Fibroblast of skin of left quadriceps (primary cell): Measurements from ENCODE around the gene ACTR8.
A peak's percentile ranks its signal among the peaks of the same experiment; 100 is the strongest.
"Not testable (repeated sequence)": the region's sequence is repeated elsewhere in the genome, so short reads cannot be mapped to it uniquely, and the experiment has no call there.

Experiments
- DNase-seq, 2 experiments: peaks; one replicate each; pipeline ENCODE4 v3.0.0-alpha.2; 2013; ENCODE audit warnings: low read depth in 2 of 2

The ACTR8 gene, protein sequence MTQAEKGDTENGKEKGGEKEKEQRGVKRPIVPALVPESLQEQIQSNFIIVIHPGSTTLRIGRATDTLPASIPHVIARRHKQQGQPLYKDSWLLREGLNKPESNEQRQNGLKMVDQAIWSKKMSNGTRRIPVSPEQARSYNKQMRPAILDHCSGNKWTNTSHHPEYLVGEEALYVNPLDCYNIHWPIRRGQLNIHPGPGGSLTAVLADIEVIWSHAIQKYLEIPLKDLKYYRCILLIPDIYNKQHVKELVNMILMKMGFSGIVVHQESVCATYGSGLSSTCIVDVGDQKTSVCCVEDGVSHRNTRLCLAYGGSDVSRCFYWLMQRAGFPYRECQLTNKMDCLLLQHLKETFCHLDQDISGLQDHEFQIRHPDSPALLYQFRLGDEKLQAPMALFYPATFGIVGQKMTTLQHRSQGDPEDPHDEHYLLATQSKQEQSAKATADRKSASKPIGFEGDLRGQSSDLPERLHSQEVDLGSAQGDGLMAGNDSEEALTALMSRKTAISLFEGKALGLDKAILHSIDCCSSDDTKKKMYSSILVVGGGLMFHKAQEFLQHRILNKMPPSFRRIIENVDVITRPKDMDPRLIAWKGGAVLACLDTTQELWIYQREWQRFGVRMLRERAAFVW

DNA sequence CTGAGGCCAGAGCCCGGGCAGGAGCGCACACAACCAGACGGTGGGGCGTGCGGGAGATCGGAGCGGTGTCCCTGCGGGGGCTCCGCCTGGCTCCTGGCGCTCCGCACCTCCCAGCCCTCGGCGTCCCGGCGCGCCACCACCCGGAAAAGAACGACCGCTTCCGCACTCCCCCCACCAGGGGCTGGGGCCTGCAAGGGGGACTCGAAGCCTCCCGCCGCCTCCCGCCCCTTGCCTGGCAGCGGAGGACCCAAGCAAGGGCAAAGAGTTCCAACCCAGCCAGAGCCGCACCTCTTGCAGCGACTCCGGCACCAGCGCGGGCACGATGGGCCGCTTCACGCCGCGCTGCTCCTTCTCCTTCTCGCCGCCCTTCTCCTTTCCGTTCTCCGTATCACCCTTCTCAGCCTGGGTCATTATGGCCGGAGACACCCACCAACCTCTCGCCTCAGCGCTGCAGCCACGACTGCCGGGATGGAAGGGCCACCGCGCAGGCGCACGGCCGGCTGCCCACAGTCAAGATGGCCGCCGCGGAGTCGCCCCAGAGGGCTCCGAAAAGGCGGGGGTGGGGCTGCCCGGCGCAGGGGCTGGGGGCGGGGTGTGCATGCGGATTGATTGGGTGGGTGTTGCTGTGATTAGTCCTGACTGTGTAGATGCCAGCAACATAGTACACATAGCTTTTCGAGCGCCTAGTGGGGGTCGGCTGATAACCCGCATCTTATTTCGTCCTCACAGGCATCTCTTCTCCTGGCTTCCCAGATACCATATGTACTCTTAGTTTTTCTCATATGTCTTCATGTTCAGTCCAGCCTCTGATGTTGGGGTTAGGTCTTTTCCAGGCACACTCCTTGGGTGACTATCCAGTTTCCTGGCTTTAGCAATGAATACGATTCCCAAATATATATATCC is at the start of gene ACTR8:
Gene ACTR8, minus strand, starts transcription at position 462 of the 903 bp plus-strand sequence. Its CDS starts 51 bp downstream, at position 411.
- DNase-seq, result peak; percentile 46 to 60

DNA sequence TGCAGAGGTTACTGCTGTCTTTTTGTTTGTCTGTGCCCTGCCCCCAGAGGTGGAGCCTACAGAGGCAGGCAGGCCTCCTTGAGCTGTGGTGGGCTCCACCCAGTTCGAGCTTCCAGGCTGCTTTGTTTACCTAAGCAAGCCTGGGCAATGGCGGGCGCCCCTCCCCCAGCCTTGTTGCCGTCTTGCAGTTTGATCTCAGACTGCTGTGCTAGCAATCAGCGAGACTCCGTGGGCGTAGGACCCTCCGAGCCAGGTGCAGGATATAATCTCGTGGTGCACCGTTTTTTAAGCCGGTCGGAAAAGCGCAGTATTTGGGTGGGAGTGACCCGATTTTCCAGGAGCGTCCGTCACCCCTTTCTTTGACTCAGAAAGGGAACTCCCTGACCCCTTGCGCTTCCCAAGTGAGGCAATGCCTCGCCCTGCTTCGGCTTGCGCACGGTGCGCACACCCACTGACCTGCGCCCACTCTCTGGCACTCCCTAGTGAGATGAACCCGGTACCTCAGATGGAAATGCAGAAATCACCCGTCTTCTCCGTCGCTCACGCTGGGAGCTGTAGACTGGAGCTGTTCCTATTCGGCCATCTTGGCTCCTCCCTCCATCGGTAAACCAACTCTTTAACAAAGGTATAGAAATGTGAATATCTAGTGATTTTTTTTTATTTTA is 45.4 kb upstream of the ACTR8 start:
- DNase-seq, result not testable (repeated sequence)

DNA sequence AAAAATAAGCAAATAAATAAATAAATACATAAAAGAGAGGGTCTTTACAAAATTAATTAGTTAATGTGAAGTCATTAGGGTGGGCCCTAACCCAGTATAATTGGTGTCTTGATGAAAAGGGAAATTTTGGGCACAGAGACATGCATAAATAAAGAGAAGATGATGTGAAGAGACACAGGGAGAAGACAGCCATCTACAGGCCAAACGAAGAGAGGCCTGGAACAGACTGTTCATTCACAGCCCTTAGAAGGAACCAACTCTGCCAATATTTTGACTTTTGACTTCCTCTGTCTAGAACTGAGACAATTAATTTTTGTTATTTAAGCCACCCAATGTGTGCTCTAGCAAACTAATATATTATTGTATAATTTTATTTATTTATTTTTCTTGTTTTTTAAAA is 39.3 kb upstream of the ACTR8 start:
- no peak for DNase-seq

DNA sequence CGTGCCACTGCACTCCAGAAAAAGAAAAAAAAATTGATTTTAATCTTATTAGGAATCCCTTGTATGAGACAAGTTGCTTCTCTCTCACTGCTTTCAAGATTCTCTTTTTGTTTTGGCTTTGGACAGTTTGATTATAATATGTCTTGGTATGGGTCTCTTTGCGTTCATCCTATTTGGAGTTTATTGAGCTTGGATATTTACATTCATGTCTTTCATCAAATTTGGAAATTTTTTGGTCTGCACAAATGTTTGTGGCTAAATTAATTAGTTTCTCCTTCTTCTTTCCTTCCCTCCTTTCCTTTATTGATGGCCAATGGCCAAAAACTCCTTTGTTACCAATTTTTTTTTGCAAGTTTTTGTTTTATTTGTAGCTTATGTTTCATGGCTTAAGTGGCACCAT is 37.8 kb upstream of the ACTR8 start:
- DNase-seq, result no peak

DNA sequence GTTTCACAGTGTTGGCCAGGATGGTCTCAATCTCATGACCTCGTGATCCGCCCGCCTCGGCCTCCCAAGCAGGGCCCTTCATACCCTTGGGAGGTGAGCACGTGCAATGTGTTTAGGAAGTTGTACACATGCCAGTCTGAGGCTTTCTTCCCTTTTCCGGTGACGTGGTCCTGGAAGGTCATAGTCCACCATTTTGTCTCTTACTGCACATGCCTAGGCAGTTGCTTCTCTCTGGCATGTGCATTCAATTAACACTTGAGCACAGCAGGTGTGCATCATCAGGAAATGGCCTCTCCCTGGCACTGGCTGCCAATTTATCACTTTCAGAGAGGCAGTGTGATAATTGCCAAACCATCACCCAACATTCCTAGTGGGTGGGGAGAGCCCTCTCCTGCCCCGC is 31.4 kb upstream of the ACTR8 start:
- no peak for DNase-seq

DNA sequence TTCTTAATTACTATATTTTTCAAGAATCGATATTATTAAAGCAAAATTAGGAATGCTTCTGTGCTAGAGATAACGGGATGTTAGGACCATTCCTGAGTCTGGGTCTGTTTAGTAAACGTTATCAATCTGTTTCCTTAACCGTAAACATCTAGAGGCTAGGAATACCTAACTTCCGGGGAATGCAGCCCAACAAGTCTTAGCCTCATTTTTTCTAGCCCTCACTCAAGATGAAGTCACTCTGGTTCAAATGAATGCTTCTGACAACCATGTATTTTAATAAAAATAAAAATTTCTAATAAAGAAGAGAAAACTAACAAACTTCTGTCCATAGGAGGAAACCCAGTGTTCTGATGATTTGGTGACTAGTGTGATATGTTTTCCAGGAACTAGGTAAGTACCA is 20.8 kb upstream of the ACTR8 start:
- DNase-seq, result no peak

DNA sequence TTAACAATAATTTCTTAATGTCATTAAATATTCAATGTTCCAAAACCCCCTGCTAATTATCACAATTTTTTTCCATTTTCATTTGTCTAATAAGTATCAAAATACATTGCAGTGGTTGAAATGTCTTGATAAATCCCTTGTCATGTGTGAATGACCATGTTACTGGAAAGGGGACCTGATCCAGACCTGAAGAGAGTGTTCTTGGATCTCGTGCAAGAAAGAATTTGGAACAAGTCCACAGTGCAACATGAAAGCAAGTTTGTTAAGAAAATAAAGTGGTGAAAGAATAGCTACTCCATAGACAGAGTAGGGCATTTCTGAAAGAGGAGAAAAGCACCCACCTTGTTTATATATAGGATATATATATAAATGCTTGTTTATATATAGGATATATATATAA is 20.1 kb upstream of the ACTR8 start:
- no peak for DNase-seq

DNA sequence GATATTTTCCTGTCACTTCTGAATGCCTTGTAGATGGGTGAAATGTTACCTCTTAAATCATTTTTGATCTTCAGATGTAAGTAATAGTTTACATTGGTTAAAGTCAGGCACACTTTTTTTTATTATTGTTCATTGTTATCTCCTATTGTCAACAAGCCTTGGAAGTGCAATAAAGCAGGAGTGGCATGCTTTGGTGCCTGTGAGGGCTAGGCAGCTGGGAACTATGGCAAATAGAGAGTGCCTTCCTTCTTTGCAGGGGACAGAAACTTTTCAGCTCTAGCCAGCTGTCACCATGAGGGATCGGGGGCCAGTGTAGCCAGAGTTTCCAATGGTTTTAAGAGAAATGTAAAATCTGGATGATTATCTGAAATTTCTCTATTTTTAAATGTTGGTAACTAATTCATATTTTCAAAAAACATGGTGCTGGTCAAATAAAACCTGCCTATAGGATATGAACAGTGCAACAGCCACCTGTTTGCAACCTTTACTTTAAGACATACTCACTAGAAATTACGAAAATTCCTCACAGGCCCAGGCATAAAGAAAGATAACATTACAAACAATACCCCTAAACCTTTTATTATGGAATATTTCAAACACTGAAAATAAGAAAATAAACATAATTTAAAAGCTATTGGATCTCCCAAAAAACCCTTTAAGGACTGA is 18.8 kb upstream of the ACTR8 start:
- no peak for DNase-seq

DNA sequence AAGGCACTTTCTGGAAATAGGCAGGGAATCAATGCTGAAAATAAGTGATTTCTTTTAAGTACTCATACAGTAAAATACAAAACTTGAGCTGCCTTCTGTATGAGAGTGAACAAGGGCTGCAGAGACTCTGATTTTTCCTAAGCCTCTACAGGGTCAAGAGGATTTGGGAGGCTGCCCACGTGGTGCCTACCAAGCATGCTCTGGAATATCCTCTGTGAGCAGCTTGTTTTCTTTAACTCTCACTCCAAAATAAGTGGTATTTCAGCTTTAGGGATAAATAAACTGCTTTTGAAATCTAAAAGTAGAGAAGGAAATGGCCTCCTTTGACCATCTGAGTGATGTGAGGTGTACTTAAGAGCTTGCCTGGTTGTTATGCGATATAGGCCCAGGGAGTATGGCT is 17.8 kb upstream of the ACTR8 start:
- no peak for DNase-seq

DNA sequence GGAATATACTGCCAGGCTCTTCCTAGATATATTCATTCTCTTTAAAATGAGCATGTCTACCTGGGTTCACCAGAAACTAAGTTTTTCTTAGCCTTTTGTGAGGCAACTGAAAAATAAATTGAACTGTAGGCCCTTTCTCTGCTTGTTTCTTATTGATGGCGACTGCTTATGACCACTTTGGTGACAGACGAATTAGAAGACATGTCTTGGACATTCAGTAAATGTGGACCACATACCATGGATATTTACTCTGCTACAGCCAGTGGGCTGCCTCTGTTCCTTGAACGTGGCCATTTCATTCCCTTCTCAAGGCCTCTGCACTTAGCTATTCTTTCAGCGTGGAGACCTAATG is 10.3 kb upstream of the ACTR8 start:
- no peak for DNase-seq

DNA sequence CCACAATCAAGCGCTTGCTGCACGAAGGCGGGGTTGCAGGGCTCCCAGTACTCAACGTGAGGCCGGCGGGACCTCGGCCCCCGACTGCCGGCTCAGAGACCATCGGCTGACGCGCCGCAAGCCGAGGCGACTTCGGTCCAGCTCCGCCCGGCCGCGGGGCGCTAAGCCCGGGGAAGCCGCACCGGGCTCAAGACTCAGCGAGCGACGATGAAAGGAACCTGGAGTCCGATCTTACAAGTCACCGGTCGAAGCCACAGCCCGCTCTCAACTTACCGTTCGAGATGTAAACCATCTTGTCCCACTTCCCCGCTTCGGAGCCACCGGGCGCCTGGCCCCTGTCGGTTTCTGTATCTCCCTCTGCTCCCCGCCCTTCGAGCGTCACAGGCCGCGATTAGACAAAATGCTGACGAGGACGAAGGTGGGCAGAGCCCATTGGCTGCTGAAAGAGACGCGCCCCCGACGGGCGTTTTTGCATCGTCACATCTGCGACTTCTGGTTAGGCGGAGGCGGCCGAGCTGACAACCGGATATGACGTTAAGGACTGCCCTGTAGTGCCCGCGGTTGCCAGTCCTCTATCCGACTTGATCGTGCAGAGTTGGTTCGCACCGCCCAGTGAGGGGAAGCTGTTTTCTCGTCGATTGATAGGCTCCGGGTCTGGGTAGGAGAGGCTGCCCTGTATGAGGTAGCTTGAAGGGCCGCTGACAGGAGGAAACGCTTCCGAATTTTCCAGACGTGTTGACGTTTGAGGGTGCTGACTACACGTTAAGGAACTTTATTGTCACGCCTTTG is 9.7 kb upstream of the ACTR8 start, which contains the start of gene SELENOK:
Gene SELENOK, minus strand, starts transcription at position 363 of the 789 bp plus-strand sequence.
- DNase-seq, result peak; percentile 98

DNA sequence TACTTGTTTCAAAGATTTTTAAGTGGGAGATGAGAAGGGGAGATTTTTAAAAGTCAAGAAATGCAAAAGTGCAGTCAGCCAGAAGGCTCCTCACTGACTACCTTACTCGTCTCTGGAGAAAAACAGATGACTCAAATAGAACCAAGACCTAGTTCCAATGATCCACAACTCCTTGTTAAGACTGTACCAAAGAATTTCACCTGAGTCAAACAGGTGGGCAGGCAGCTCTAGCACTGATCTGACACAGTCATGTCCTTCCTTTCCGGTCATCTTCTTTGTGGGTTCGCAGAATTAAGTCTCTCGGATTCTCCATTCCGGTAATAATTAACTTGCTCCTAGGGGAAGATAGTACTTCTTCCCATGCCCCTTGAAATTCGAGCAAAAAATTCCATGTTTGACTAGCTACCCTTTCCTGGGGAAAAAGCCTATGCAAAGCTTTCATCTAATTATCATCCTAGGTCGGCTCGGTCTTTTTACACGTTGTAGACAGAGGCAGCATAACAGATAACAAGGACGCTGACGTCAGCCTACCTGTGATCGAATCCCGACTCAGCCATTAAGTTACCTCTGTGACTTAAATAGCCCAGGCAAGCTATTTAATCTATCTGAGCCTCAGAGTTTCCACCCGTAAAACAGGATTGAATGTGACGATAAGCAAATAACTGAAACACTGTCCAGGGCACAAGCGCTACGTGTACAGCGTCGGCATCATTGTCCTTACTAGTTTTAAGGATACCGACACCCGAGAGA is 8.9 kb upstream of the ACTR8 start:
- no peak for DNase-seq

DNA sequence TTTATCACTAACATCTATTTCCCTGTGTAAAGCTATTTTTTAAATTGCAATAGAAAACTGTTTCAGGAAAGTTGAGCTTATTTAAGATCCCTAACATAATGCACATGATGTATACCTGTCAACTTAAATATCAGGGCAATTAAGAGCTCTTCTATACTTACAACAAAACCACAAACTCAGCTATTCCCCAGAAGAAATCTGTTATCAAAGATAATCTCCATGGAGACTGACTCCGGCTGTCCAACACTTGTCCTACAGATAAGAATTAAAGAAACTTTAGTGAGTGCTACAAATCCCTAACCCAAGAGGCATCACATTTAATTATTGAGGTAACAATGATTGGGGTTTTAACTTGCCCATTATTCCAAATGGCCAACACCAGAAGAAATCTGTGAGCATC is 6.3 kb upstream of the ACTR8 start:
- DNase-seq, result no peak

DNA sequence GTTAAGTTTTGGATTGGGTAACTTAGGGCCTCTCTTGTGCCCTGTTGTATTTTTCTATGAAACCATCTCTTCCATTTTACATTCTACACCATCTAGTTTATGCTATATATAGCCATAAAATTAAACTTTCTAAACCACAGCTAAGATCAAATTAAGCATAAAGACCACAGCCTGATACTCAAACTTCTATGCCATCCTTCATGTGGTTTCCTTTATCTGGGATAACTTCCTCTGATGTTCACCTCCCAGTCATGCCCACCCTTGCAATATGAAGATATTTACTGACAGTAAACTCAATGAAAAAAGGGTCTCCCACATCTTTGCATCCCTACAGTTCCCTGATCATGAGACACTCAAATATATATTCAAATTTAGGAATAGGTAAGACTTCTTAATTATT is 5.5 kb upstream of the ACTR8 start:
- no peak for DNase-seq

DNA sequence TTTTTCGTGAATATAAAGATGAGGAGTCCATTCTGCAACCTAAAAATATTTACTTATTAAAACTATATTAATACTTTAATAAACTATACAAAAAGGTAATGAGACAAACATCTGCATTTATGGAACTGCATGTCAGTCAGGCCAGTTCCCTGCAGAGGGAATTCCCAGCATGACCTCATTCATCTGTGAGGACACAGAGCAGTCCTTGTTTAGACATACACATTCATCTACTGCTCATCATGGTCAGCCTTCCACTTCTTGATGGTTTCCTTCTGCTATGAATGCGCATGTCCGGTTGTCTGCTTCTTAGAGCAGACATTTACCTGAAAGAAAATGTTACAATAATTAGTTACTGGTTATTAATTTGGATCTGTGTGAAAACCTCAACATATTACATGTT is 3.3 kb upstream of the ACTR8 start:
- DNase-seq, result no peak

DNA sequence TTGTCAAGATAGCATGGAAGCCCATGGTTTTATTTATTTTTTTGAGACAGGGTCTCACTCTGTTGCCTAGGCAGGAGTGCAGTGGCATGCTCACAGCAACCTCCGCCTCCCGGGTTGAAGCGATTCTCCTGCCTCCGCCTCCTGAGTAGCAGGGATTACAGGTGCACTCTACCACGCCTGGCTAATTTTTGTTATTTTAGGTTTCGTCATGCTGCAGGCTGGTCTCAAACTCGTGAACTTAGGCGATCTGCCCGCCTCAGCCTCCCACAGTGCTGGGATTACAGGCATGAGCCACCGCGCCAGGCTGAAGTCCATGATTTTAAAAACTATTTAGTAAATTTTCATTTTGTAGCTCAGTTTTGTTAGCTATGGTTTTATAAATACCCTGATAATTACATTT is 2.7 kb upstream of the ACTR8 start:
- no peak for DNase-seq

DNA sequence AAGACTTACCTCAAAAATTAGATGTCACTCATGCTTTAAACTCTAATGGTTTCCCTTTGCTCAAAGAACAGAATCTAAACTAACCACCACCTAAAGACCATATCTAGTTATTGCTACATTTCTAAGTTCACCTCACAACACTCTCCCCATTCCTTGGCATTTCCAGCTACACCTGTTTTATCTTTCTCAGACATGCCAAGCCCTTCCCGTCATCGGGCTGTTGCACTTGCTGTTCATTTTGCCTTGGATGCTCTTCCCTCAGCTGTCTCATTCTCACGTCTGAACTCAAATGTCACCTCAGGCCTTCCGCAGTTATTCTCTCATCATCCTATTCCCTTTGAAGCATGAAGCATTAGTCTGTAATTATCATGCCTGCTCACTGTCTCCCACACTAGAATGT is 1.1 kb upstream of the ACTR8 start:
- no peak for DNase-seq

DNA sequence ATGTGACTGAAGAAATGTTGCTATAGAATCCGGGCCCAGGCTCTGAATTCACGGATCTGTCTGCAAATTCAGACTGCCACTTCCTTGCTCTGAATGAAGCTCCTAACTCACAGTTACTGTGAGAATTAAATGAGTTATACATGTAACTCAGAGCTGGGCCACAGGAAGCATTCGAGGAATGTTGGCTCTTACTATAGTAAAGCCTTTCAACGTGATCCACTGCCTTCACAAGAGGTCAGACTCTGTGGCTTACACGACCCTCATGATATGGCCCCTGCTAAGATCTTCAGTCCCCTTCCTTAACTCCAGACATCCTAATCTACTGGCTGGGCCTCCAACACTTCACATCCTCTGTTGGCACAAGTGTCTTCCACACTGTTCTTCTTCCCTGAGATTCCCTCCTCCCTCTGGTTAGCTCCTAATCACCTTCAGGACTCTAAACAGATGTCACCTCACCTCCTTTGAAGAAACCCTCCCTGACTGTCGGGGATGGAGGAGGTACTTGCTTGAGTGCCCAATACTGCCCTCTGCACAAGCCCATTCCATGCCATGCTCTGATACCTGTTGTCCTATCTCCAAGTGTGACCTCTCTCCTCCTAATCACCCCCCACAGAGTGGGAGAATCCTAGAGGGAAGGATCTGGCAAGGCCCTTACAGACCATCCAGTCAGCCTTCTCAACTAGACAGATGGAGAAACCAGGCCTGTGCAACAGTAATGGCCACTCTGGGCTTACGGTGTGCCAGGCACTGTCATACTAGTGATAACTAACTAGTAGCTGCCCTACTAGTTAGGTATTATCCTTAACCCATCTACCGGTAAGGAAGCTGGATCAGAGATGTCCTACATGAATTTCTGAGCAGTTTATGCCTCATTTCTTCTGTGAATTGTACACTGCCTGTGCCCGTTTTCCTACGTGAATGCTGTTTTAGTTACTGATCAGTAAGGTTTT is 1.3 kb downstream of the ACTR8 start:
- DNase-seq, result no peak
